HepG2 (cell line): ENCODE data around the gene TEX14. TPM values are rescaled to one million over a fixed set of nuclear protein-coding genes. Genes with fewer than 3 reads are reported as not detected.

Experiments used
- CCAR2 ChIP-seq: fragments of 200-400 bp; formaldehyde crosslinking; optimal IDR thresholded peaks from 2 replicates; pipeline ENCODE3; 2018; ENCODE audit warnings: low read depth, mild to moderate bottlenecking, low read length, moderate library complexity
- KAT7 ChIP-seq: IDR thresholded peaks from 2 replicates; pipeline ENCODE4 v1.6.1; 2018; ENCODE audit warnings: borderline replicate concordance, missing compliant biosample characterization
- KLF15 ChIP-seq: sonication (generic); formaldehyde crosslinking; IDR thresholded peaks from 2 replicates; pipeline ENCODE4 v1.8.1; 2023; ENCODE audit warnings: borderline replicate concordance, mild to moderate bottlenecking, inconsistent platforms, missing genetic modification reagents, mixed read lengths
- KMT2A ChIP-seq: sonication (generic); formaldehyde crosslinking; IDR thresholded peaks from 2 replicates; pipeline ENCODE4 v1.4.0; 2020; ENCODE audit warnings: missing genetic modification reagents
- MBNL3 ChIP-seq: fragments of 250-450 bp; sonication (Bioruptor Pico); conservative IDR thresholded peaks from 2 replicates; pipeline ENCODE4 v1.8.0; 2022; ENCODE audit warnings: mild to moderate bottlenecking, inconsistent platforms
- NFIB ChIP-seq: sonication (generic); formaldehyde crosslinking; IDR thresholded peaks from 2 replicates; pipeline ENCODE4 v1.9.0; 2021; ENCODE audit warnings: missing genetic modification reagents, mild to moderate bottlenecking, borderline replicate concordance
- RERE ChIP-seq: IDR thresholded peaks from 2 replicates; pipeline ENCODE4 v1.6.1; 2016; ENCODE audit warnings: low read depth, missing genetic modification reagents, missing compliant biosample characterization
- ZNF160 ChIP-seq: sonication (generic); formaldehyde crosslinking; IDR thresholded peaks from 2 replicates; pipeline ENCODE4 v1.8.0; 2022; ENCODE audit warnings: mild to moderate bottlenecking, inconsistent platforms, missing genetic modification reagents
- ZNF280B ChIP-seq: sonication (generic); formaldehyde crosslinking; IDR thresholded peaks from 2 replicates; pipeline ENCODE4 v1.5.0; 2020; ENCODE audit warnings: missing genetic modification reagents, mild to moderate bottlenecking, borderline replicate concordance
- ZNF646 ChIP-seq: sonication (generic); formaldehyde crosslinking; IDR thresholded peaks from 2 replicates; pipeline ENCODE4 v1.9.0; 2021; ENCODE audit warnings: mild to moderate bottlenecking, missing genetic modification reagents
- ZNF670 ChIP-seq: sonication (generic); formaldehyde crosslinking; IDR thresholded peaks from 2 replicates; pipeline ENCODE4 v1.8.0; 2022; ENCODE audit warnings: mild to moderate bottlenecking, missing genetic modification reagents, borderline replicate concordance
- ZNF883 ChIP-seq: sonication (generic); formaldehyde crosslinking; IDR thresholded peaks from 2 replicates; pipeline ENCODE4 v1.5.1; 2020; ENCODE audit warnings: mild to moderate bottlenecking, missing genetic modification reagents; ENCODE audit errors: not compliant biosample characterization
- polyA plus RNA-seq, 8 experiments: library from polyadenylated mRNA; depleted of rRNA in 3 of 8; stranded (reverse) in 7 of 8; unstranded in 1 of 8; fragments of >200 nt; fragmentation: Illumina TruSeq in 4 of 8; extraction: Trizol in 4 of 8; gene quantifications; 2 replicates each; pipeline versions ENCODE4 v1.2.1 to v1.2.3, GENCODE V29; 2011 to 2016; ENCODE audit warnings: low read depth in 4 of 8, missing spikeins in 1 of 8, mixed read lengths in 1 of 8; ENCODE audit not compliant: insufficient read depth in 1 of 8
- total RNA-seq, 5 experiments: library from RNA; depleted of rRNA; stranded (reverse); fragments of >200 nt; fragmentation: Illumina TruSeq; extraction: Trizol; gene quantifications; 2 replicates each; pipeline ENCODE4 v1.2.3, GENCODE V29; 2016; ENCODE audit warnings: low read depth in 1 of 5
- TF ChIP-seq, protein P1 (sequence below): sonication (generic); formaldehyde crosslinking; IDR thresholded peaks from 2 replicates; pipeline ENCODE4 v1.8.0; 2022; ENCODE audit warnings: low read depth, missing genetic modification reagents

TEX14 gene
- total and polyA plus RNA-seq, 2 of the 13 experiments (the other 11 are each of a cell fraction or from before 2014, with no cell fraction given) = 0.04 to 0.07 TPM

DNA sequence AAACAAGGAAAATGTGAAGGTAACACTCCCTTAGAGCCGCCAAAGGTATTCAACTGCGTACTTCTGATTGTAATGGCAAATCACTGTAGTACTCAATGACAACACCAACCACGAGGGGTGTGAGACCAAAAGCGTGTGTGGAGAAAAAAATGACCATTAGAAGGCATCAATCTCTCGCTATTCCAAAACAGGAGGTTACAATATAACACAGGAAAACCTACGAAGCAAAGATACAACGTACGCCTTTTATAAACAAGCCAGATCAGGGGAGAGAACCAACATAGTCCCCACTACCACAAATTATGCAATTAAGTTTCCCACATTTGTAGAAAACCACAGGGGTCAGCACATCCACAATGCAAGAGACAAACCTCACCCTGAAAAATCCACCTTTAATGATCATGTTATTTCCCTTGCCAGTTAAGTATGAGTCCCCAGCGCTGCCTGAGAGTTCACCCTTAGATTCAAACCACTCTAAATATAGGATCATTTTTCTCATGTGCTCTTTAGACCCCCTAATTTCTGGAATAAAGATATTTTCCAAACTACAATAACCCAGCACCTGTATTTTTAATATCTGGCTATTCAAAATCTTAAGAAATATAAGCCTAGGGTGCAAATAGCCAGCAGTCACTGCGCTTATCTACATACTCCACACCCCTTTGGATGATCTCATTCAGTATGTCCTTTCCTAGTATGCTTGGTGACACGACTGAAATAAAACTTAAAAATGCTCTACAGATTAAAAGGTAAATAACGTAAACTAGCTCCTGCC is 12.4 kb downstream of the TEX14 start (continued):
- TF ChIP-seq RERE = no peak
- no peak for TF ChIP-seq KAT7
- TF ChIP-seq KMT2A = no peak
- no peak for TF ChIP-seq KLF15 (CRISPR knock-in tag)
- TF ChIP-seq MBNL3 = no peak
- no peak for TF ChIP-seq CCAR2
- TF ChIP-seq ZNF160 = no peak
- no peak for TF ChIP-seq ZNF280B (CRISPR knock-in tag)
- TF ChIP-seq ZNF670 (CRISPR knock-in tag) = no peak
- no peak for TF ChIP-seq ZNF883 (CRISPR knock-in tag)
- no peak for TF ChIP-seq NFIB (CRISPR knock-in tag)
- no peak for TF ChIP-seq ZNF646 (CRISPR knock-in tag)
- TF ChIP-seq, protein P1, sequence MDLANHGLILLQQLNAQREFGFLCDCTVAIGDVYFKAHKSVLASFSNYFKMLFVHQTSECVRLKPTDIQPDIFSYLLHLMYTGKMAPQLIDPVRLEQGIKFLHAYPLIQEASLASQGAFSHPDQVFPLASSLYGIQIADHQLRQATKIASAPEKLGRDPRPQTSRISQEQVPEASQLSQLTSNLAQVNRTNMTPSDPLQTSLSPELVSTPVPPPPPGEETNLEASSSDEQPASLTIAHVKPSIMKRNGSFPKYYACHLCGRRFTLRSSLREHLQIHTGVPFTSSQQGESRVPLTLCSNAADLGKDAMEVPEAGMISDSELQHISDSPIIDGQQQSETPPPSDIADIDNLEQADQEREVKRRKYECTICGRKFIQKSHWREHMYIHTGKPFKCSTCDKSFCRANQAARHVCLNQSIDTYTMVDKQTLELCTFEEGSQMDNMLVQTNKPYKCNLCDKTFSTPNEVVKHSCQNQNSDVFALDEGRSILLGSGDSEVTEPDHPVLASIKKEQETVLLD = no peak
